GM18861 (cell line): ENCODE measurements around the gene ARMC7.
A peak's percentile ranks its signal among the peaks of the same experiment; 100 is the strongest.

ENCODE experiments used
- ATAC-seq: cut with Tn5 transposase; IDR thresholded peaks from one replicate; pipeline ENCODE4 v1.9.1; 2021; ENCODE audit not compliant: unreplicated experiment

Gene ARMC7

GRCh38 chr17:75098861-75099260 lies 10.9 kb upstream of the ARMC7 start:
- no peak for ATAC-seq

GRCh38 chr17:75099881-75100595 lies 9.7 kb upstream of the ARMC7 start:
- ATAC-seq = no peak

- no peak for ATAC-seq
Observed at GRCh38 chr17:75102385-75102821, 7.4 kb upstream of the ARMC7 start.

- no peak for ATAC-seq
Observed at GRCh38 chr17:75103601-75104554, 5.9 kb upstream of the ARMC7 start.

GRCh38 chr17:75105126-75106080 lies 4.4 kb upstream of the ARMC7 start:
- no peak for ATAC-seq

- no peak for ATAC-seq
Observed at GRCh38 chr17:75108193-75108592, 1.6 kb upstream of the ARMC7 start.

- ATAC-seq = no peak
Observed at GRCh38 chr17:75109046-75109406, 743 bp upstream of the ARMC7 start.

GRCh38 chr17:75110234-75110937 lies 617 bp downstream of the ARMC7 start:
- ATAC-seq = no peak

GRCh38 chr17:75111777-75112335 lies 2.1 kb downstream of the ARMC7 start:
- ATAC-seq = no peak

- ATAC-seq = peak; percentile 32
Observed at GRCh38 chr17:75113798-75114551, 4.2 kb downstream of the ARMC7 start.

- no peak for ATAC-seq
Observed at GRCh38 chr17:75114552-75115314, 5.0 kb downstream of the ARMC7 start.

GRCh38 chr17:75115555-75115954 lies 5.8 kb downstream of the ARMC7 start:
- no peak for ATAC-seq

- no peak for ATAC-seq
Observed at GRCh38 chr17:75116737-75117136, 7.0 kb downstream of the ARMC7 start.

GRCh38 chr17:75118307-75118706 lies 8.5 kb downstream of the ARMC7 start:
- ATAC-seq = no peak

- no peak for ATAC-seq
Observed at GRCh38 chr17:75124041-75124818, 14.5 kb downstream of the ARMC7 start.

- no peak for ATAC-seq
Observed at GRCh38 chr17:75124819-75125162, 15.0 kb downstream of the ARMC7 start.

- no peak for ATAC-seq
Observed at GRCh38 chr17:75125984-75126383, 16.2 kb downstream of the ARMC7 start.

- no peak for ATAC-seq
Observed at GRCh38 chr17:75126954-75127353, 17.2 kb downstream of the ARMC7 start.
